ENCODE results near the gene C1QBP.

C1QBP gene

GRCh38 chr17:5413682-5414081, 25.3 kb downstream of the C1QBP start:
- no peak overlapping the region for H3K27ac ChIP-seq (ENCODE audit: low read depth, low read length)
- H3K9me3 ChIP-seq (ENCODE audit: control insufficient read depth, insufficient read depth, low read depth, low read length), result no peaks in the 10 kb centered on the region
- H3K36me3 ChIP-seq (ENCODE audit: control insufficient read depth, insufficient read depth, low read length), result peaks cover 79% of the 10 kb centered on the region
- H3K4me1 ChIP-seq (ENCODE audit: control insufficient read depth, insufficient read depth, low read length), result no peaks in the 10 kb centered on the region
- no peaks in the 10 kb centered on the region for H3K27me3 ChIP-seq (ENCODE audit: control insufficient read depth, insufficient read depth, low read length)
- H3K4me3 ChIP-seq (ENCODE audit: low read depth, low read length), result no peak overlapping the region
- H3K9ac ChIP-seq (ENCODE audit: low read length), result no peak overlapping the region

GRCh38 chr17:5410594-5411272, 28.2 kb downstream of the C1QBP start:
- Histone ChIP-seq H3K9ac (ENCODE audit: low read length) (no peak overlapping the region), H3K27ac (ENCODE audit: low read depth, low read length) (no peak overlapping the region), H3K4me3 (ENCODE audit: low read depth, low read length) (no peak overlapping the region)

GRCh38 chr17:5408186-5408585, 30.8 kb downstream of the C1QBP start:
- H3K9me3 ChIP-seq (ENCODE audit: control insufficient read depth, insufficient read depth, low read depth, low read length), result no peaks in the 10 kb centered on the region
- no peaks in the 10 kb centered on the region for H3K4me1 ChIP-seq (ENCODE audit: control insufficient read depth, insufficient read depth, low read length)
- peaks cover 92% of the 10 kb centered on the region for H3K36me3 ChIP-seq (ENCODE audit: control insufficient read depth, insufficient read depth, low read length)
- no peak overlapping the region for H3K9ac ChIP-seq (ENCODE audit: low read length)
- no peak overlapping the region for H3K27ac ChIP-seq (ENCODE audit: low read depth, low read length)
- no peaks in the 10 kb centered on the region for H3K27me3 ChIP-seq (ENCODE audit: control insufficient read depth, insufficient read depth, low read length)
- no peak overlapping the region for H3K4me3 ChIP-seq (ENCODE audit: low read depth, low read length)

More at GRCh38 chr17:5410594-5411272, 28.2 kb downstream of the C1QBP start:
- no peaks in the 10 kb centered on the region for H3K27me3 ChIP-seq (ENCODE audit: control insufficient read depth, insufficient read depth, low read length)
- H3K4me1 ChIP-seq (ENCODE audit: control insufficient read depth, insufficient read depth, low read length), result no peaks in the 10 kb centered on the region
- H3K9me3 ChIP-seq (ENCODE audit: control insufficient read depth, insufficient read depth, low read depth, low read length), result no peaks in the 10 kb centered on the region
- H3K36me3 ChIP-seq (ENCODE audit: control insufficient read depth, insufficient read depth, low read length), result peaks cover 93% of the 10 kb centered on the region

GRCh38 chr17:5405400-5405799, 33.6 kb downstream of the C1QBP start:
- H3K27me3 ChIP-seq (ENCODE audit: control insufficient read depth, insufficient read depth, low read length), result no peaks in the 10 kb centered on the region
- no peaks in the 10 kb centered on the region for H3K9me3 ChIP-seq (ENCODE audit: control insufficient read depth, insufficient read depth, low read depth, low read length)
- H3K4me1 ChIP-seq (ENCODE audit: control insufficient read depth, insufficient read depth, low read length), result no peaks in the 10 kb centered on the region
- H3K36me3 ChIP-seq (ENCODE audit: control insufficient read depth, insufficient read depth, low read length), result peaks cover 91% of the 10 kb centered on the region
- H3K27ac ChIP-seq (ENCODE audit: low read depth, low read length), result no peak overlapping the region
- no peak overlapping the region for H3K9ac ChIP-seq (ENCODE audit: low read length)
- no peak overlapping the region for H3K4me3 ChIP-seq (ENCODE audit: low read depth, low read length)

GRCh38 chr17:5399767-5400166, 39.2 kb downstream of the C1QBP start:
- Histone ChIP-seq H3K27ac (ENCODE audit: low read depth, low read length) (no peak overlapping the region), H3K27me3 (ENCODE audit: control insufficient read depth, insufficient read depth, low read length) (no peaks in the 10 kb centered on the region), H3K4me1 (ENCODE audit: control insufficient read depth, insufficient read depth, low read length) (no peaks in the 10 kb centered on the region), H3K36me3 (ENCODE audit: control insufficient read depth, insufficient read depth, low read length) (peaks cover 87% of the 10 kb centered on the region), H3K9ac (ENCODE audit: low read length) (no peak overlapping the region), H3K4me3 (ENCODE audit: low read depth, low read length) (no peak overlapping the region), H3K9me3 (ENCODE audit: control insufficient read depth, insufficient read depth, low read depth, low read length) (no peaks in the 10 kb centered on the region)

- no peaks in the 10 kb centered on the region for H3K27me3 ChIP-seq (ENCODE audit: control insufficient read depth, insufficient read depth, low read length)
- no peaks in the 10 kb centered on the region for H3K4me1 ChIP-seq (ENCODE audit: control insufficient read depth, insufficient read depth, low read length)
- no peak overlapping the region for H3K9ac ChIP-seq (ENCODE audit: low read length)
- no peak overlapping the region for H3K27ac ChIP-seq (ENCODE audit: low read depth, low read length)
- H3K36me3 ChIP-seq (ENCODE audit: control insufficient read depth, insufficient read depth, low read length), result peaks cover 87% of the 10 kb centered on the region
- H3K9me3 ChIP-seq (ENCODE audit: control insufficient read depth, insufficient read depth, low read depth, low read length), result no peaks in the 10 kb centered on the region
- H3K4me3 ChIP-seq (ENCODE audit: low read depth, low read length), result no peak overlapping the region
Measured at GRCh38 chr17:5396612-5397011, 42.3 kb downstream of the C1QBP start.

- Histone ChIP-seq H3K27me3 (ENCODE audit: control insufficient read depth, insufficient read depth, low read length) (no peaks in the 10 kb centered on the region), H3K4me1 (ENCODE audit: control insufficient read depth, insufficient read depth, low read length) (no peaks in the 10 kb centered on the region), H3K4me3 (ENCODE audit: low read depth, low read length) (no peak overlapping the region), H3K9ac (ENCODE audit: low read length) (no peak overlapping the region), H3K27ac (ENCODE audit: low read depth, low read length) (no peak overlapping the region), H3K36me3 (ENCODE audit: control insufficient read depth, insufficient read depth, low read length) (peaks cover 90% of the 10 kb centered on the region), H3K9me3 (ENCODE audit: control insufficient read depth, insufficient read depth, low read depth, low read length) (no peaks in the 10 kb centered on the region)
Measured at GRCh38 chr17:5391678-5392077, 47.3 kb downstream of the C1QBP start.
